Body of pancreas (tissue), 4 donors: ENCODE results near the gene LSM4.

Experiments
- POLR2A ChIP-seq, 3 donors: fragments of 450-650 bp; IDR thresholded peaks; one replicate each; pipeline ENCODE4 v1.6.1; 2016; ENCODE audit warnings: antibody characterized with exemption in 3 of 3, mild to moderate bottlenecking in 2 of 3
- TF ChIP-seq, protein P1 (sequence below), 7 experiments: fragments of 450-650 bp in 4 of 7; fragments of 200-600 bp in 3 of 7; sonication (generic) in 3 of 7; IDR thresholded peaks; one replicate each; pipeline ENCODE4 v1.5.1; 2016 to 2019; ENCODE audit warnings: antibody characterized with exemption in 7 of 7

DNA sequence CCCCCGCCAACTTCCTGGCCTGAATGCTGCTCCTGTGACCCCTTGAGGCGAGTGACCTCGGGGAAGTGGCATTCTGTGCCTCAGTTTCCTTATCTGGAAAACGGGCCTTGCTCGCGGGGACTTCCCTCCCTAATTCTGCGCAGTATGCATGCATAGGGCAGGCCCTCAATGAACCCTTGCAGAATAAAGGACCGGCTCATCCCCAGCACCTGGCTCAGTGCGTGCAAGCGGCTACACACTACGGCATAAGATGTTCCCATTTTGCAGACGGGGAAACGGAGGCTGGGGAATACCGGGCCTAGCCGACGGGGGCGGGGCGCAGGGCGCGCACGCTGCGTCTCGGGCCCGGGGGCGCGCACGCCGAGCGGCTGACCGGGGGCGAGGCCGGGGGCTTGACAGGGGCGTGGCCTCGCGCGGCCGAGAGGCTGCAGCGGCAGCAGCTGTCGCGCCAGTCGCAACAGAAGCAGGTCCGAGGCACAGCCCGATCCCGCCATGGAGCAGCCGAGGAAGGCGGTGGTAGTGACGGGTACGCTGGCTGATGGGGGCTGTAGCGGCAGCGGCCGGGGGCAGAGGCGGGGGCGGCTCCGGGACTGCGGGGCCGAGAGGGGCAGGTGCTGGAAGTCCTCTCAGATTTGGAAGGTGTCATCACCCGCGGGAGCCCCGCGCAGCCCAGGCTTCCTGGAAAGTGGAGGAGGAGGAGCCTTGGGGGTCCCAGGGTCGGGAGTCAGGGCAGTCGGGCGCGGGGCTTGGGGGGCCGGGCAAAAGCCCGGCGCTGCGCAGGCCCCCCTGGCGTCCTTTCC lies 17.5 kb upstream of the LSM4 start, which contains the start of gene PGPEP1:
- TF ChIP-seq, protein P1, sequence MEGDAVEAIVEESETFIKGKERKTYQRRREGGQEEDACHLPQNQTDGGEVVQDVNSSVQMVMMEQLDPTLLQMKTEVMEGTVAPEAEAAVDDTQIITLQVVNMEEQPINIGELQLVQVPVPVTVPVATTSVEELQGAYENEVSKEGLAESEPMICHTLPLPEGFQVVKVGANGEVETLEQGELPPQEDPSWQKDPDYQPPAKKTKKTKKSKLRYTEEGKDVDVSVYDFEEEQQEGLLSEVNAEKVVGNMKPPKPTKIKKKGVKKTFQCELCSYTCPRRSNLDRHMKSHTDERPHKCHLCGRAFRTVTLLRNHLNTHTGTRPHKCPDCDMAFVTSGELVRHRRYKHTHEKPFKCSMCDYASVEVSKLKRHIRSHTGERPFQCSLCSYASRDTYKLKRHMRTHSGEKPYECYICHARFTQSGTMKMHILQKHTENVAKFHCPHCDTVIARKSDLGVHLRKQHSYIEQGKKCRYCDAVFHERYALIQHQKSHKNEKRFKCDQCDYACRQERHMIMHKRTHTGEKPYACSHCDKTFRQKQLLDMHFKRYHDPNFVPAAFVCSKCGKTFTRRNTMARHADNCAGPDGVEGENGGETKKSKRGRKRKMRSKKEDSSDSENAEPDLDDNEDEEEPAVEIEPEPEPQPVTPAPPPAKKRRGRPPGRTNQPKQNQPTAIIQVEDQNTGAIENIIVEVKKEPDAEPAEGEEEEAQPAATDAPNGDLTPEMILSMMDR (IDR thresholded peaks at IDR 0.05) = peak in 1 of 7 experiments; percentile 16
- TF ChIP-seq POLR2A (IDR thresholded peaks at IDR 0.05) = peak; percentile 57 to 71 (median 67)
